Activated CD8-positive, alpha-beta memory T cell treated with anti-CD3 and anti-CD28 coated beads for 24 hours (primary cell): ENCODE results near the gene TYSND1.
A peak's percentile ranks its signal among the peaks of the same experiment; 100 is the strongest.
"Not testable (repeated sequence)": the region's sequence is repeated elsewhere in the genome, so short reads cannot be mapped to it uniquely, and the experiment has no call there.

Experiments
- DNase-seq: peaks from one replicate; pipeline ENCODE4 v3.0.0-alpha.2; 2020

The TYSND1 gene

DNA sequence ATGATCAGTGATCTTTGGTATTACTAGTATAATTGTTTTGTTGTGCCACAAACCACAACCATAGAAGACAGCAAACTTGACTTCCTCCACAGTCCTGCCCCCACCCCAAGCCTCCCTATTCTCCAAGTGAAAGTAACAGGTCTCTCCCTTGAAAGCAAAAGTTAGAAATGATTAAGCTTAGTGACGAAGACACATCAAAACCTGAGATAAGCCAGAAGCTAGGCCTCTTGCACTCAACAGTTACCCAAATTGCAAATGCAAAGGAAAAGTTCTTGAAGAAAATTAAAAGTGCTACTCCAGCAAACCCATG is 16.3 kb upstream of the TYSND1 start:
- DNase-seq = peak; percentile 72

GRCh38 chr10:70162151-70162891 is 15.8 kb upstream of the TYSND1 start:
- no peak for DNase-seq

DNA sequence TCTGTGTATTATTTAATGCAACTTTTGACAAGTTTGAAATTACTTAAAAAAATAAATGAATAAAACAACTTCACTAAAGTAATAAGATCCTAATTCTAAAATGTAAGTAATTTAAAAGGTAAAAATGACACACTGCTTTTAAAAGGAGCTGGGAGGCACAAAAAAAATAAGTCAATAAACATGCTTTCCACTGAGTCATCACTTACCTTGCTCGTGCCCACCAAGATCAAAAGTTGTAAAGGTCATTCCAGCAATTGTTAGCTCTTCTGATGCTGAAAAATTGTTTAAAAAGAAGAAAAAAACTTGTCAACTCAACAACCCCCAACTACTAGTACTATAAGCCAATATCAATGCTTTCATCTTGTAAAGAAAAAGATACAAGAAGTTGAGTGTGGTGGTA is 14.3 kb upstream of the TYSND1 start:
- no peak for DNase-seq

- DNase-seq = not testable (repeated sequence)
These were observed 12.9 kb upstream of the TYSND1 start for GRCh38 chr10:70159366-70159765.

GRCh38 chr10:70158113-70158512 is 11.6 kb upstream of the TYSND1 start:
- no peak for DNase-seq

DNA sequence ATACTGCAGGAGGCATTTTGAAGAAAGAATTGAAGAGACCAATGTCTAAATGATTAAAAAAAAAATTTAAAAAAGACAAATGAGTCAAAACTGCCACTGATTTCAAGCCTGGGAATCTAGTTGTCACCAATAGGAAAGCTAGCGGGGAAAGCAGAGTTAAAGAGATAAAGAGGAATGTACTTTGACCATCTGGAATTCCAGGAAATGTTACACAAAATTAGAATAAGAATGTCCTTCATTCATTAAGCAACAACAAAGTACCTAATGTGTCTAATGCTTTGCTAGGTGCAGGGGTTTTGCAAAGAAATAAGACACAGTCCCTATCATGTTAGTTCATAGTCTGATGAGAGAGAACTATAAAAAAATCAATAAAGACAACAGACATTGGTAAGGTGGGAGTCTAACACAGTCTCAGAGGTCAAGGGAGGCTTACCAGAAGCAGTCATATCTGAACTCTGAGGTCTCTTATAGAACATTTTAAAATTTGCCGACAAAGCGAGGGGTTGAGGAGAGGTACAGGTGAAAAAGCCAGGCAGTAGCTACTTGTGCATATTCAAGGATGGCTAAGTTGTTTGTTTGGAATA is 8.8 kb upstream of the TYSND1 start:
- DNase-seq = no peak

GRCh38 chr10:70148516-70148915 is 2.0 kb upstream of the TYSND1 start:
- DNase-seq = no peak

DNA sequence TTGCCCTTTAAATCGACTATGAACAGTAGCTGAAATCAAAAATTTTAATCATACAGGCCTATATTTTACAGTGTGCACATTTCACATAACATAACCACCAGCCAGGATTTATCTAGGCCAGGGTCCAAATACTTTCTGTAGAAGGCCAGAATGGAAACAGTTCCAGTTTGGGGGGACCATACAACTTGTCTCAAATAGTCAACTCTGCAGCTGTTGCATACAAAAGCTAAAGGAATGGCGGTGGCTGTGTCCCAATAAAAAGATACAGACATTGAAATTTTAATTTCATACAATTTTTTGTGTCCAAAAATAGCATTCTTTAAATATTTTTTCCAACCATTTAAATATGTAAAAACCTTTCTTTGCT is 742 bp upstream of the TYSND1 start:
- no peak for DNase-seq

- DNase-seq = peak; percentile 89
These were observed 623 bp downstream of the TYSND1 start for GRCh38 chr10:70145666-70146488.

DNA sequence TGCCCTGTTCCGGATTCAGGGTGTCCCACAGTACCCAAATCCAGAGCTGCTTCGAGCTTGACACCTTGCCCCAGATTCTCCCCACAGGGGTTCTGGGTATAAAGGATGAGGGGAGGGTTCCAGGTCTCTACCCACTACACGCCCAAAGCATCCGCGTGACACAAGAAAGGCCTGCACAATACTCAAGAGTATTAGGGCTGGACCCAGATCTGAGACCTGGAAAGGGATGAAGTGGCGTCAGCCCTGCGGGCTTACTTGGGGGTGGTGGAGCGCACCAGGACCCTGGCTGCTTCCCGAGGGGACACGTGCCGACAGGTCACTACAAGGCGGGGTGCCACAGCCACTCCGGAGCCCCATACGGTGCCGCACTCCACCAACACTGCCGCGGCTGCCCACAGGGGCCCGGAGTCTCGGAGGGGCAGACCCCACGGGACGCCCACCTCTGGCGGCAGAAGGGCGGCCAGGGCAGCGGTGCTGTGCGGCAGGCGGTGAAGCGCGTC is 1.3 kb downstream of the TYSND1 start:
- no peak for DNase-seq

DNA sequence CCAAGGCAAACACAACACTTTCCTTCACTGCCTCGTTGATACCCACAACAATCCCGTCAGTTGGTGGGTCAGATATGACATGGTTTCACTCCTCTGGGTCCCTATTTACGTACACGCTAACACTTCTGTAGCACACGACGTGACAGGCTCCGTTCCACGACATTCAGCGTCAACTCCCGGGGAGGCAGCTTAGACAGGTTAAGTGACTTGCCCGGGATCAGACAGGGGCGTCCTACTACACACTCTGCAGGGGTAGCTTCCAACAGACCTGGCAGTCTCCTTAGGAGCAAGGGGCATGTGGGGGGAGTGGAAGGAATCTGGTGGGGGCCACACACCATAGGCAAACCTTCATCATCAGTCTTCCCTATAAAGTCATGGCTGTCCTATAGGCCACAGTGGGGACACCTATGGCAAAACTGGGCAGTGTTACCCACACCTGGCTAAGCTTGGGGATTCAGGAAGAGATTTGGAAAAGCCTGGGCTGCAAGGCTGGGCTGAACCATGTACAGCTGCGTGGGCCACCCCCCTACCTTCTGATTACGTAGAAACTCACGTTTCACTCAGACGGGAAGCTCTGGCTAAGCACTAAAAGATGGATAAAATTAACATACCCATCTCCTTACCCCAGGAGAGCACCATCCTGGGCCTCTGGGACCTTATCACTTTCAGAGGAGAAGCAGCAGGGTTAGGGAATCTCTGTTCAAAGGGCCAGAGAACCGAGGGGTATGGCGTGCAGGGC is 2.0 kb downstream of the TYSND1 start:
- DNase-seq = no peak

DNA sequence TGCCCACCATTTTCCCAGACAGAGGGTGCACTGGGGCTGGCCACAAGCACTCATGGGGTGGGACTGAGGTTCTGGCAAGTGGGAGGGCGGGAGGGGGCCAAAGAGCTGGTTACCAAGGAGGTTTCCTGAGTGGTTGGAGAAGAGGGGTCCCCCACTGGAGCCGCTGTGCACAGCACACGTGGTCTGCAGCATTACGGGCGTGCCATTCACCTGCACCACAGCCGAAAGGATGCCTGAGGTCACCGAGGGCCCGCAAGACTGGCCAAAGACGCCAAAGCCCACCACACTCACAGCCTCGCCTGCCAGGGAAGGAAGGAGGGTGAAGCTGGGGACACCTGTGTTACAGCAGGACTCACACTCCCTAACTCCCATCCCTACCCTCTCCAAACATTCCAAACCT is 3.9 kb downstream of the TYSND1 start:
- no peak for DNase-seq

GRCh38 chr10:70140297-70140696 is 6.2 kb downstream of the TYSND1 start:
- DNase-seq = no peak

- no peak for DNase-seq
These were observed 6.6 kb downstream of the TYSND1 start for GRCh38 chr10:70139997-70140250.

DNA sequence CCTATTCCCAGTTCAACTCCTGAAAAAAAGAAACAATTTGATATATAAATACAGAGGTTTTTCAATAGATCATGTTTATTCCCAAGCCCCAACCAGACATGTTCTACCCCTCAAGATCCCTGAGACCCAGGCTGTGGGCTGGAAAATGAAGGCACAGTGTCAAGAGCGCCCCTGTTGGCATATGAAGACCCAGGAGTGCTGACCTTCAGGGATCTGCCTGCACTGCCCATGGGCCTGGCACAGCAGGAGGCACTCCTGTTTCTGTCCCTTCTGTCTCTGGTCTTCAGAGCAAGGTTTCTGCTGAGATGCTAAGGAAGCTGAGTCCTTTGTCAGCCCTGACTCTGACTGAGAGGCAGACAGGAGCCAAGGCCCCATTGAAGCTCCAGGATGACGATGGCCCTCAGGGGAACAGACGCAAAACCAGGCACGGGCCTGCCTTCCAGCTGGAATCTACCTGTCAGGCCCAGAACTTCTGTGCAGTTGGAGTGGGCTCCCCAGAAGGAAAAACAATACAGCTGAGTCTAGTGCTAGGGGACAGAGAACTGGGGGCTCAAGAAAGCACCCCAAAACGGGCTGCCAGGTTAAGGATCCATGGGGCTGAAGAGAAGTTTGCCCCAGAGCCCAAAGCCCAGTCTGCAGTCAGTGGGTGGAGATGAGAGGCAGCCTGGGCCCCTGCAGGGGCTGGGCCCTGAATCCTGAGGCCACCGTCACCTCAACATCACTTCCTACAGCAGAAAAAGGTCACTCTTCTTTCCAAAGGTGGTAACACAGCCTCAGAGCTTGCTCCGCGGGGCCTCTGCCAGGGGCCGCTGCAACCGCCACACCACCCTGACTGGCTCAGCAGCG is 7.1 kb downstream of the TYSND1 start:
- DNase-seq = no peak

DNA sequence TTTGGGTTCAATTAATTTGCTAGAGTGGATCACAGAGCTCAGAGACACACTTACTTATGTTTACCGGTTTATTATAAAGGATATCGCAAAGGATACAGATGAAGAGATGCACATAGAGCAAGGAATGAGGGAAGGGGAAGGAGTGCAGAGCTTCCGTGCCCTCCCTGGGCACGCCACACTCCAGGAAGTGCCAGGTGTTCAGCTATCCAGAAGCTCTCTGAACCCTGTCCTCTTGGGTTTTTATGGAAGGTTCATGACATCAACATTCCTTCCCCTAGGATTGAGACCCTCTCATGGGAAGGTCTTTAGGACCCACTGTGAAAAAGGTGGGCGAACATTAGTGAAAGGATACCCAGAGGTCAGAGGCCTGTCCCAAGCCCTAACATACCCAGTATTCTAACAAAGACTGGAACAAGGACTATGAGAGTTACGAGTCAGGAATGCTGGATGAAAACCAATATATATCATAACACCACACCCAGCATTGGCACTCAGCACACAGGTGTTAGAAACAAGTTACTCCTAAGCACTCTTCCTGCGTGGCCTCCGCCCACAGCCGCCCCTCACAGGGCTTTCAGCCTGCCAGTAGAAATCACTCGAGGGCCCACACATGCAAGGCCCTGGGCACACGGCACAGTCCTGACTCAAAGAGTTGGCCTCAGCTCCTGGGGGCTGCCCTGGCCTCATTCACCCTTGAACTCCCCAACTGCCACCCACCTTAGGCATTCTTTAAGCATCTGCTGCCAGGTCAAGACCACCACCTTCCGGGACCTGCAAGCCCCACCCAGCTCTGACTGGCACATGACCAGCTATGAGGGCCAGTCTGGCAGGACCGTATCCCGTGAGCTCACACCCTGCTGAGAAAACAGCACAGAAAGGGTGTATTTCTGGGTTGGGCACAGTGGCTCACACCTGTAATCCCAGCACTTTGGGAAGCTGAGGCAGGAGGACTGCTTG is 8.3 kb downstream of the TYSND1 start:
- DNase-seq = no peak

DNA sequence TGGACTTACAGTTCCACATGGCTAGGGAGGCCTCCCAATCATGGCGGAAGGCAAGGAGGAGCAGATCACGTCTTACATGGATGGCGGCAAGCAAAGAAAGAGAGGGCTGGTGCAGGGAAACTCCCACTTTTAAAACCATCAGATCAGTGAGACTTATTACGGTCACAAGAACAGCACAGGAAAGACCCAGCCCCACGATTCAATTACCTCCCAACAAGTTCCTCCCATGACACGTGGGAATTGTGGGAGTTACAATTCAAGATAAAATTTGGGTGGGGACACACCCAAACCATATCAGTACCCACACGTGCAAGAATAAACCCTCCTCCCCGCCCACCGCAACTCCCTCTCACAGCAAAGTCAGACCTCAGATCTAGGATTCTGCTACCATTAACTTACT is 9.4 kb downstream of the TYSND1 start:
- no peak for DNase-seq

- DNase-seq = peak; percentile 43
These were observed 10.8 kb downstream of the TYSND1 start for GRCh38 chr10:70135684-70136083.

GRCh38 chr10:70135046-70135445 is 11.5 kb downstream of the TYSND1 start:
- DNase-seq = peak; percentile 38

GRCh38 chr10:70132098-70133029 is 14.1 kb downstream of the TYSND1 start, which contains the start of gene AIFM2:
Gene AIFM2 (minus strand): TSS chr10:70132825. CDS start chr10:70124084, 8,741 bp downstream.
- peak; percentile 84 for DNase-seq
